ENCODE results near the gene PRKG2. TPM values are rescaled to one million over a fixed set of nuclear protein-coding genes. Genes with fewer than 3 reads are reported as not detected.

The PRKG2 gene
- total and polyA plus RNA-seq, 2 donors, result 0.84 to 3.0 TPM

- H3K4me3 ChIP-seq (ENCODE audit: low read length in 2 of 2), result no peak overlapping the region
- H3K9me3 ChIP-seq (ENCODE audit: control insufficient read depth in 2 of 2, insufficient read depth in 1 of 2, low read length in 1 of 2), result no peaks in the 10 kb centered on the region
- DNase-seq (ENCODE audit: low read depth in 6 of 9, low spot score in 9 of 9), result no peak
- peaks cover 0 to 7% of the 10 kb centered on the region in 2 donors for H3K27me3 ChIP-seq (ENCODE audit: control insufficient read depth in 2 of 2, insufficient read depth in 1 of 2, low read length in 1 of 2)
- H3K4me1 ChIP-seq (ENCODE audit: control insufficient read depth in 2 of 2, insufficient read depth in 2 of 2, low read length in 2 of 2), result no peaks in the 10 kb centered on the region
- no peaks in the 10 kb centered on the region for H3K36me3 ChIP-seq (ENCODE audit: control insufficient read depth in 2 of 2, insufficient read depth in 2 of 2, low read length in 1 of 2)
- no peak overlapping the region for H3K27ac ChIP-seq (ENCODE audit: low read depth in 1 of 2, low read length in 1 of 2)
- 88% methylated on average over 5 of the region's 5 CpGs for WGBS
Observed at GRCh38 chr4:81042578-81043365, 172.2 kb downstream of the PRKG2 start.

DNA sequence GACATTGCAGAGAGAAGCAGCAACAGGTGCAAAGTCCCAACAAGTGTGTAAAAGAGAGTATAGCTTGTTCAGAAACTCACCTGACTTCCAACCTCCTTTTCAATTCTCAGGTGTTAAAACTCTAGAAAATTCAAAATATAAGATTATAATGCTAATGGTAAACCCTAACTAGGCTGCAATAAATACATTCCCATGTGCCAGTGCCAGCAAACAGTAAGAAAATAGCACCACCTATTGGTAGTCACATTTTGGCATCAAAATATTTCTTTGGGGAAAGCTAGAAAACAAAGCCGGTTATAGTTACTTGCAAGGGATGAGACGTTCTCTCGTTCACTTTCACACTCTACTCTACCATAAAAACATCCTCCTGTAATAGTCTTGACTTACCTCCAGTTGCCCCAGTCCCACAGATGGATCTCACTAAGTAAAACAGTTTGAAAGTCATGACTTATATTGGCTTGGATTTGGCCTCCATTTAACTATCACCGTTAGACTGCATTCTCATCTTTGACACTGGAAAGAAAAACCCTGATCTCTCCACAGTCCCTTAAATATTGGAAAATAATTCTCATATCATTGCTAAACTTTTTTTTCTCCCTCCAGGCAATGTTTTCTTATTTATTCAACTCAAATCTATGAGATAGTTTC, 174.9 kb downstream of the PRKG2 start:
- no peaks in the 10 kb centered on the region for H3K9me3 ChIP-seq (ENCODE audit: control insufficient read depth in 2 of 2, insufficient read depth in 1 of 2, low read length in 1 of 2)
- H3K27me3 ChIP-seq (ENCODE audit: control insufficient read depth in 2 of 2, insufficient read depth in 1 of 2, low read length in 1 of 2), result peaks cover 0 to 7% of the 10 kb centered on the region in 2 donors
- DNase-seq (ENCODE audit: low read depth in 6 of 9, low spot score in 9 of 9), result peak in 4 of 9 donors; percentile 17 to 63 (median 34)
- no peaks in the 10 kb centered on the region for H3K36me3 ChIP-seq (ENCODE audit: control insufficient read depth in 2 of 2, insufficient read depth in 2 of 2, low read length in 1 of 2)
- WGBS, result 29% methylated on average over 4 of the region's 4 CpGs
- H3K27ac ChIP-seq (ENCODE audit: low read depth in 1 of 2, low read length in 1 of 2), result no peak overlapping the region
- H3K4me3 ChIP-seq (ENCODE audit: low read length in 2 of 2), result no peak overlapping the region
- no peaks in the 10 kb centered on the region for H3K4me1 ChIP-seq (ENCODE audit: control insufficient read depth in 2 of 2, insufficient read depth in 2 of 2, low read length in 2 of 2)

- H3K9me3 ChIP-seq (ENCODE audit: control insufficient read depth in 2 of 2, insufficient read depth in 1 of 2, low read length in 1 of 2), result no peaks in the 10 kb centered on the region
- peaks cover 0 to 7% of the 10 kb centered on the region in 2 donors for H3K27me3 ChIP-seq (ENCODE audit: control insufficient read depth in 2 of 2, insufficient read depth in 1 of 2, low read length in 1 of 2)
- H3K4me3 ChIP-seq (ENCODE audit: low read length in 2 of 2), result no peak overlapping the region
- H3K36me3 ChIP-seq (ENCODE audit: control insufficient read depth in 2 of 2, insufficient read depth in 2 of 2, low read length in 1 of 2), result no peaks in the 10 kb centered on the region
- DNase-seq (ENCODE audit: low read depth in 6 of 9, low spot score in 9 of 9), result no peak
- no peak overlapping the region for H3K27ac ChIP-seq (ENCODE audit: low read depth in 1 of 2, low read length in 1 of 2)
- no peaks in the 10 kb centered on the region for H3K4me1 ChIP-seq (ENCODE audit: control insufficient read depth in 2 of 2, insufficient read depth in 2 of 2, low read length in 2 of 2)
- 33% methylated on average over 4 of the region's 4 CpGs for WGBS
Observed at GRCh38 chr4:81039351-81039972, 175.6 kb downstream of the PRKG2 start.

- Histone ChIP-seq H3K4me1 (ENCODE audit: control insufficient read depth in 2 of 2, insufficient read depth in 2 of 2, low read length in 2 of 2) (no peaks in the 10 kb centered on the region), H3K4me3 (ENCODE audit: low read length in 2 of 2) (no peak overlapping the region), H3K36me3 (ENCODE audit: control insufficient read depth in 2 of 2, insufficient read depth in 2 of 2, low read length in 1 of 2) (no peaks in the 10 kb centered on the region), H3K27ac (ENCODE audit: low read depth in 1 of 2, low read length in 1 of 2) (no peak overlapping the region), H3K27me3 (ENCODE audit: control insufficient read depth in 2 of 2, insufficient read depth in 1 of 2, low read length in 1 of 2) (peaks cover 0 to 8% of the 10 kb centered on the region in 2 donors), H3K9me3 (ENCODE audit: control insufficient read depth in 2 of 2, insufficient read depth in 1 of 2, low read length in 1 of 2) (no peaks in the 10 kb centered on the region)
- no peak for DNase-seq (ENCODE audit: low read depth in 6 of 9, low spot score in 9 of 9)
- 98% methylated on average over 1 of the region's 1 CpG for WGBS
Observed at GRCh38 chr4:81038636-81039350, 176.2 kb downstream of the PRKG2 start.

Other genes starting within 250 kb of the PRKG2 start
- gene BMP3, start 184.5 kb downstream of the PRKG2 start, total RNA-seq, result 0.09 TPM
- gene BMP3, start 184.5 kb downstream of the PRKG2 start, polyA plus RNA-seq, result 0.11 TPM